Measurements from ENCODE around the gene CAST. TPM values are rescaled to one million over a fixed set of nuclear protein-coding genes. Genes with fewer than 3 reads are reported as not detected.
A peak's percentile ranks its signal among the peaks of the same experiment; 100 is the strongest.
"Not testable (repeated sequence)": the region's sequence is repeated elsewhere in the genome, so short reads cannot be mapped to it uniquely, and the experiment has no call there.

The CAST gene
- total RNA-seq, 1 donor from 2014 or later: 112 TPM

DNA sequence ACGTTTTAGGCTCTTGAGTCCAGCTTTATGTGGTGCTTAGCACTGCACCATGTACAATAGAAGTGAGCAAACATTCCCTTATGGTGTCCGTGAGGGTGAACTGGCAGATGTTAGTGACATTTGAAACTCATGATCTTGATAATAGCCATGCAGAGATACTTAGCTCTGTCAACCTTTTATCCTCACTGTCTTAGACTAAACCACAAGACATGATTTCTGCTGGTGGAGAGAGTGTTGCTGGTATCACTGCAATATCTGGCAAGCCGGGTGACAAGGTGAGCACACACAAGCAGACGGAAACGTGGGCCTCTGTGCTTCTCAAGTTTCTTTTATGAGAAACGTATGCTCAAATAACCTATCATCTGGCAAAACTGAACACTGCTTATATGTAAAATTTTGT, 68.4 kb downstream of the CAST start:
- no peak for DNase-seq (ENCODE audit: low spot score)
- peaks cover 12% of the 10 kb centered on the region for H3K4me1 Mint-ChIP-seq (ENCODE audit: low read depth)
- peaks cover 33% of the 10 kb centered on the region for H3K36me3 Mint-ChIP-seq (ENCODE audit: low read depth)
- no peaks in the 10 kb centered on the region for H3K9me3 Mint-ChIP-seq
- H3K27me3 Mint-ChIP-seq (ENCODE audit: insufficient read depth): no peaks in the 10 kb centered on the region
- H3K4me3 Mint-ChIP-seq: no peak overlapping the region
- H3K27ac Mint-ChIP-seq: no peak overlapping the region
- intact Hi-C loops (cut with micrococcal nuclease): loop anchor here (2.0 to 10.0 kb wide), 2 partner anchors 116 to 386 kb away; no protein-coding TSS in a partner anchor

DNA sequence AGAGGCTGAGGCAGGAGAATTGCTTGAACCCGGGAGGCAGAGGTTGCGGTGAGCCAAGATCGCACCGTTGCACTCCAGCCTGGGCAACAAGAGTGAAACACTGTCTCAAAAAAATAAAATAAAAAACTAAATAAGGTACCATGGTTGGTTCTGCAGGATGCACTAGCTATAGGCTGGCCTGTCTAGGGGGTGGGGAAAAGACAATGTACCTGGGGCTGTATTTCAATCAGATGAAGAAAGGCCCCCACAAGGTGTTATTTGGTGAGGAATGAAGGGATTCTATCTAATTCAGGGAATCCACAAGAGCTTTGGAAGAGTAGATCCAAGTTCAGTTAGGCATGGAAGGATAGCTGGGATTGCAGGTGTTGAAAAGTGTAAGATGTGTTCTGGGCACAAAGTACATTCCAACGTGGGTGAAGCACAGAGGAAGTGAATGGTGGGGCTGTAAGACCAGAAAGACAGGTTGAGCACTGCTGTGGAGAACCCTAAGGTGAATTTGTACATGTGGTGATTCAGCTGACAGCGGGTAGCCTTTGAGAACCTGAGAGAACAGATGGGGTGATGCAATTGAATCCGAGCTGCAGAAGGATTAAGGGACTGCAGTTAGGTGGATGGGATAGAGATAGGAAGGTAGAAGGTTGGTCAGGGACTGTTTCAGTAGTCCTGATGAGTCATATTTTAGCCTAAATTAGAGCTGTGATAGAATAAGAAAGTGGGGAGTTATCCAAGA, 71.8 kb downstream of the CAST start:
- no peak overlapping the region for H3K4me3 Mint-ChIP-seq
- peaks cover 13% of the 10 kb centered on the region for H3K4me1 Mint-ChIP-seq (ENCODE audit: low read depth)
- intact Hi-C loops (cut with micrococcal nuclease): loop anchor here (10.0 kb wide), 1 partner anchor 389 kb away; no protein-coding TSS in a partner anchor
- peaks cover 34% of the 10 kb centered on the region for H3K36me3 Mint-ChIP-seq (ENCODE audit: low read depth)
- H3K27me3 Mint-ChIP-seq (ENCODE audit: insufficient read depth): no peaks in the 10 kb centered on the region
- no peak overlapping the region for H3K27ac Mint-ChIP-seq
- H3K9me3 Mint-ChIP-seq: no peaks in the 10 kb centered on the region
- DNase-seq (ENCODE audit: low spot score): no peak

DNA sequence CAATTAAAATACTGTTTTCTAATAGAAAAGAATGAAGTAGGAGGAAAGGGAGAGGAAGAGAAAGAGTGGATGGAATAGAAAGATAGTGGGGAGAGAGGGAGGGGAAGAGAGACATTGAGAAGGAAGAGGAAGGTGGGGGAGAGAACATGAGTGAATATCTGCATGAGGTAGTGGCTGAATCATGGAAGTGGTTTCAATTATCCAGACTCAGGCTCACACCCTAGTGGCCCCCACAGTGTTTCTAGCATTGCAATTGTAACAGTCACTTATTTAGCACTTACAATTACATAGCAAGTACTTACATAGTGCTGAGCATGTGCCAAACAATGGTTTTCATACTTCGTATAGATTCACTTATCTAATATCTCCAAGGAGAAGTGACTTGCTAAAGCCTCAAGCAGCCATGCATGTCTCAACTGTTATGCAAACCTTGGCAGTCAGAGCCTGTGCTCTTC, 72.7 kb downstream of the CAST start:
- H3K4me1 Mint-ChIP-seq (ENCODE audit: low read depth): peaks cover 13% of the 10 kb centered on the region
- DNase-seq (ENCODE audit: low spot score): no peak
- H3K36me3 Mint-ChIP-seq (ENCODE audit: low read depth): peaks cover 27% of the 10 kb centered on the region
- intact Hi-C loops (cut with micrococcal nuclease): loop anchor here (10.0 kb wide), 1 partner anchor 390 kb away; no protein-coding TSS in a partner anchor
- no peaks in the 10 kb centered on the region for H3K27me3 Mint-ChIP-seq (ENCODE audit: insufficient read depth)
- H3K27ac Mint-ChIP-seq: no peak overlapping the region
- no peak overlapping the region for H3K4me3 Mint-ChIP-seq
- H3K9me3 Mint-ChIP-seq: no peaks in the 10 kb centered on the region

DNA sequence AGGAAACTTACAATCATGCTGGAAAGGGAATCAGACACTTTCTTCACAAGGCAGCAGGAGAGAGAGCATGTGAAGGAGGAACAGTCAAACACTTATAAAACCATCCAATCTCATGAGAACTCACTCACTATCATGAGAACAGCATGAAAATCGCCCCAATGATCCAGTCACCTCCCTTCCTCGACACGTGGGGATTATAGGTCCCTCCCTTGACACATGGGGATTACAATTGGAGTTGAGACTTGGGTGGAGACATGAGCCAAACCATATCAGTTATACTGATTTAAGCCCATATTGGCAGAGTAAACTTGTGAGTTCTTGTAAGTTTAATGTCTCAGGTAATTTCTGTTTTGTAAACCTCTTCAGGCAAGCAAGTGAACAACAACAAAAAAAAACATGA, 74.8 kb downstream of the CAST start:
- Mint-ChIP-seq H3K27me3 (ENCODE audit: insufficient read depth) (no peaks in the 10 kb centered on the region), H3K4me3 (no peak overlapping the region), H3K4me1 (ENCODE audit: low read depth) (peaks cover 13% of the 10 kb centered on the region), H3K36me3 (ENCODE audit: low read depth) (peaks cover 32% of the 10 kb centered on the region), H3K27ac (peak overlapping the region; percentile 36), H3K9me3 (no peaks in the 10 kb centered on the region)
- intact Hi-C loops (cut with micrococcal nuclease): loop anchor here (10.0 kb wide), 1 partner anchor 392 kb away; no protein-coding TSS in a partner anchor
- DNase-seq (ENCODE audit: low spot score): no peak

DNA sequence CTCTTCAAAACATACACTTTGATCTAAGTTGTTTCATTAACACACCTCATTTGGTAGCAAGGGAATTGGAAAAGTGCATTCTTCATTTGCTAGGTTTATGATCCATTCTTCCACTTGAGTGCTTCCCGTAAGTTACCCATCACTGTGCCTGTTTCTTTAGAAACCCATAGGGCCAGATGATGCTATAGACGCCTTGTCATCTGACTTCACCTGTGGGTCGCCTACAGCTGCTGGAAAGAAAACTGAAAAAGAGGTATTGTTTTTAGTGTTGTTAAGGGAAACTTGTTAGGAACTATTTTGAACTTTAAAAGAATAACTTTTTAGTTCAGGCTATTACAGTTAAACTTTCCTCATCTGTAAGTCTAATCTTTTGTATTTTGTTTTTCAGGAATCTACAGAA, 78.9 kb downstream of the CAST start:
- DNase-seq (ENCODE audit: low spot score): no peak
- H3K4me1 Mint-ChIP-seq (ENCODE audit: low read depth): peaks cover 12% of the 10 kb centered on the region
- H3K27me3 Mint-ChIP-seq (ENCODE audit: insufficient read depth): no peaks in the 10 kb centered on the region
- H3K36me3 Mint-ChIP-seq (ENCODE audit: low read depth): peaks cover 48% of the 10 kb centered on the region
- H3K9me3 Mint-ChIP-seq: no peaks in the 10 kb centered on the region
- intact Hi-C loops (cut with micrococcal nuclease): no loop called here
- H3K4me3 Mint-ChIP-seq: no peak overlapping the region
- H3K27ac Mint-ChIP-seq: peak overlapping the region; percentile 8

DNA sequence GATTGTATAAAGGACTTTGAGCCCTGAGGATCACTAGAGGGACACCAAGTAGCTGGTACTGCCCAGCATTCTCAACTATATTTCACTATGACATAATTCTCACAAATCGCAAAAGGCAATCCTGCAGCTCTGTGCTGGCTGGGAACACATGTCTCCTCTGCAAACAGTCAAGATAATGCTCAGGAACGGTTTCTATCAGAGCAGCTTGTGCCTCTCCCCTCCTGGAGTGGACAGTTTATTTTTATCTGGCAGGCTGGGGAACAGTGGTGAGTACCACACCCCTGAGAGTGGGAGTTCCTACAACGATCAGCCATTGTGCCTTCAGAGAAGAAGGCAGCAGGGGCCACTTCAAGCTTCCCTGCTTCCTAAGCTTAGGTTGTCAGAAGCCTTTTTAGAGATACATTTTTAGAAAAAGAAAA, 79.7 kb downstream of the CAST start:
- peaks cover 54% of the 10 kb centered on the region for H3K36me3 Mint-ChIP-seq (ENCODE audit: low read depth)

DNA sequence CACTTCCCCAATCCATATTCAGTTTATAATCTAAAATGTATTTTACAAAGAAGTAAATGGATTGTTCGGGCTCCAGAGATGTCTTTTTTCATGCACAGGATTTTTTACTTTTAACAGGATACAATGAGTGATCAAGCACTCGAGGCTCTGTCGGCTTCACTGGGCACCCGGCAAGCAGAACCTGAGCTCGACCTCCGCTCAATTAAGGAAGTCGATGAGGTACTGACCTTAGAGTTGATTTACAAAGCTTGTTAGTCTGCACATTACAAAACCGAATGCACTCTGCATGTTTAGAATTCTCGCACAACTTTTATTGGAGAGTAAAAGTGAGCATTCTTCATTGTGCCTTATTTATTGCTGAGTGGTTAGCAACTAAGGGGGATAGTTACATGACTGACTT, 80.4 kb downstream of the CAST start:
- peaks cover 17% of the 10 kb centered on the region for H3K4me1 Mint-ChIP-seq (ENCODE audit: low read depth)
- no peaks in the 10 kb centered on the region for H3K27me3 Mint-ChIP-seq (ENCODE audit: insufficient read depth)
- H3K27ac Mint-ChIP-seq: no peak overlapping the region
- H3K36me3 Mint-ChIP-seq (ENCODE audit: low read depth): peaks cover 54% of the 10 kb centered on the region
- no peaks in the 10 kb centered on the region for H3K9me3 Mint-ChIP-seq
- intact Hi-C loops (cut with micrococcal nuclease): no loop called here
- DNase-seq (ENCODE audit: low spot score): no peak
- H3K4me3 Mint-ChIP-seq: no peak overlapping the region

More for the DNA sequence above, 79.7 kb downstream of the CAST start:
- no peaks in the 10 kb centered on the region for H3K27me3 Mint-ChIP-seq (ENCODE audit: insufficient read depth)
- H3K9me3 Mint-ChIP-seq: no peaks in the 10 kb centered on the region
- peaks cover 17% of the 10 kb centered on the region for H3K4me1 Mint-ChIP-seq (ENCODE audit: low read depth)
- H3K27ac Mint-ChIP-seq: peak overlapping the region; percentile 29
- no peak overlapping the region for H3K4me3 Mint-ChIP-seq
- DNase-seq (ENCODE audit: low spot score): no peak
- intact Hi-C loops (cut with micrococcal nuclease): no loop called here

DNA sequence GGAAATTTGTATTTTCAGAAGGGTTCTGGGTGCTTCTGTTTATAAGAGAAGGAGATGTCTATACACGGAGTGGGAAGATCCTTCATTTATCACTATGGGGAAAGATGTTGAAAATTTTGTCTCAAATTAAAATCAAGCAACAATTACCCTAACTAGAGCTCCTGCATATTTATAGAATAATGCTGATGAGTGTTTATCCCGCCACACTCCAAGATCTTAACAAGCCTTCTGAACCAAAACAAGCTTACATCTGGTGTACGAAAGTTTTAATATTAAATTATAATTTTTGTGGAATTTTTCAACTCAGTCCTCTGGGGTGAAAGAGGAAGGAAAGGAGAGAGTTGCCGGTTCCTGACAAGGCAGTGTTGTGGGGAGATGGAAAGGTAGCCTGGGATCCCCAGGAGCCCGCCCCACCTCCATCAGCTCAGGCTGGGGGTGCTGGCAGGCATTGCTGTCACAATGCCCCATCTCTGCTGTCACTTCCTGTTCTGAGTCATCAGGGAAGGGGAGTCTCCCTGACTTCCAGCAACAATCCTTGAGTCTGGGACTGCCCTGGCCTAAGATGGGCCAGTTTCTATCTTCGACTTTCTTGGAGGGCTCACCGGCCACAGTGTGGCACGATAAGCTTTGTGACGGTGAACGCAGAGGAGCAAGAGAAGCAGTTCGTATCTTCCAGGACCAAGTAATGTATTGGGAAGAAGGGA, 81.0 kb downstream of the CAST start:
- Mint-ChIP-seq H3K27me3 (ENCODE audit: insufficient read depth) (no peaks in the 10 kb centered on the region), H3K27ac (no peak overlapping the region), H3K4me3 (no peak overlapping the region), H3K36me3 (ENCODE audit: low read depth) (peaks cover 51% of the 10 kb centered on the region), H3K9me3 (no peaks in the 10 kb centered on the region), H3K4me1 (ENCODE audit: low read depth) (peaks cover 17% of the 10 kb centered on the region)
- DNase-seq (ENCODE audit: low spot score): no peak
- intact Hi-C loops (cut with micrococcal nuclease): no loop called here

DNA sequence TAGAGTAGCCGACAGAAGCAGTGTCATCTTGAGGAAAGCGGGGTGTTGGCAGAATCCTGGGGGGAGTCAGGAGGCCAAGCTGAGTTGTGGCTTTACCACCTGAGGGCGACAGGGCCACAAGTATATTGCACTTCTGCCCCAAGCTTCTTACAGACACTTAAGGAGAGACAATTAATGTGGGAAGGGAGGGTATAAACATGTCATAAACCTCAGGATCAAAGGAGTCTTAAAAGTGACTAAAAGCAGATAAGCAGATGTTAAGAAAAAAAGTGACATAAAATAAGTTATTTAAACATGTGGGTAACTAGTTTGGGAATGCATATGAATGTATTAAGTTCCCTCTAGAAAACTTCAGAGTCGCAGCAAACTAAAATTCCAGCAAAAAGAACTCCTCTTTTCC, 81.6 kb downstream of the CAST start:
- Mint-ChIP-seq H3K9me3 (no peaks in the 10 kb centered on the region), H3K4me3 (no peak overlapping the region), H3K4me1 (ENCODE audit: low read depth) (peaks cover 17% of the 10 kb centered on the region), H3K27ac (no peak overlapping the region), H3K27me3 (ENCODE audit: insufficient read depth) (no peaks in the 10 kb centered on the region), H3K36me3 (ENCODE audit: low read depth) (peaks cover 55% of the 10 kb centered on the region)
- DNase-seq (ENCODE audit: low spot score): no peak
- intact Hi-C loops (cut with micrococcal nuclease): no loop called here

DNA sequence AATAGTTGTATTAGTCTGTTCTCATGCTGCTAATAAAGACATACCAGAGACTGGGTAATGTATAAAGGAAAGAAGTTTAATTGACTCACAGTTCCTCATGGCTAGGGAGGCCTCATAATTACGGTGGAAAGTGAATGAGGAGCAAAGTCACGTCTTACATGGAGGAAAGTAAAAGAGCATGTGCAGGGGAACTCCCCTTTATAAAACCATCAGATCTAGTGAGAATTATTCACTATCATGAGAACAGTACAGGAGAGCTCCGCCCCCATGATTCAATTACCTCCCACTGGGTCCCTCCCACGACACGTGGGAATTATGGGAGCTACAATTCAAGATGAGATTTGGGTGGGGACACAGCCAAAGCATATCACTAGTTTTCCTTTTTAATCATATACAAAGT, 82.0 kb downstream of the CAST start:
- Mint-ChIP-seq H3K36me3 (ENCODE audit: low read depth) (peaks cover 59% of the 10 kb centered on the region), H3K4me1 (ENCODE audit: low read depth) (peaks cover 17% of the 10 kb centered on the region)
- DNase-seq (ENCODE audit: low spot score); intact Hi-C loops (cut with micrococcal nuclease); H3K27me3 Mint-ChIP-seq (ENCODE audit: insufficient read depth); H3K9me3 Mint-ChIP-seq; H3K4me3 Mint-ChIP-seq; H3K27ac Mint-ChIP-seq: not testable (repeated sequence)

DNA sequence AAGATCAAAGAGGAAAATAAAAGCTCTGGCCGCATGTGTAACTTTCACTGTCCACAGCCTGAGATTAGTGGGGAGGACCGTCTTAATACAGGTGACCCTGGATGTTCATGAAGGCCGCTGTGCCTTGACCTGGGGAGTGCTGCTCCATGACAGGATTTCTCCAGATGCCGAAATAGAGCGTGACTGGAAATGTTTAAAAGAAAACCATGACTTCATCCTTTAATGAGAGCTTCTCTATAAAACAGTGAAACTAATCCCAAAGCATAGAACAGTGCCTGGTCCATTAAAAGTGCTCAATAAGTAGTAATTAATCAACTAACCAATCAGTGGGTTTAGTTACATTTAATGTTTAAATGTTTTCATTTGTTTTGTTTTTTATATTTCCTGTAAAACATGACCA, 82.8 kb downstream of the CAST start:
- Mint-ChIP-seq H3K36me3 (ENCODE audit: low read depth) (peaks cover 58% of the 10 kb centered on the region), H3K4me3 (no peak overlapping the region), H3K27me3 (ENCODE audit: insufficient read depth) (no peaks in the 10 kb centered on the region), H3K27ac (no peak overlapping the region), H3K9me3 (no peaks in the 10 kb centered on the region), H3K4me1 (ENCODE audit: low read depth) (peaks cover 17% of the 10 kb centered on the region)
- intact Hi-C loops (cut with micrococcal nuclease): no loop called here
- no peak for DNase-seq (ENCODE audit: low spot score)

DNA sequence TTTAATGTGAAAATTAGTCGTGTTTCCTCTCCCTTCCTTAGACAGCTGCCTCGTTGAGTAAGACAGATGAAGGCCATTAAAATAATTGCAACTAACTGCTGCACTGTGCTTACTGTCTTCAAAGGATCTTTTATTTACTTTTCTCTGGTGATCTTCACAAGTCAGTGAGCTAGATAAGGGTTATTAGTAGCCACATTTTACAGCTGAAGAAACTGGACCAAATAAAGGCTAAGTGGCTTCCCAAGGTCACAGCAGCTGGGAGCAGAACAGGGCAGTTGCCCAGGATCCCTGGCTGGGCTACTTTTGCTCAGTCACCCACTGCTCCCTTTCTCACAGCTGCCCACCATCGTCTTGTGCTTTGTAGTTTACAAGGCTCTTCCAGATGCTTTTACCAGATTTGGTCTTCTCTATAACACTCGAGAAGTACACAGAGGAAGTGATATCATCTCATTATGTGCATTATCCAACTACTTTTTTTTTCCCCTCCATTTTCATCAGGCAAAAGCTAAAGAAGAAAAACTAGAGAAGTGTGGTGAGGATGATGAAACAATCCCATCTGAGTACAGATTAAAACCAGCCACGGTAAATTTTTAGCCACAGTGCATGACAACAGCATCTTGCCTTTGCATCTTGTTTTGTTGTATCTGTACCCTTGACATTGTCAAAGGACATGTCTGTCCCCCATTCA, 83.8 kb downstream of the CAST start:
- H3K27ac Mint-ChIP-seq: no peak overlapping the region
- no peak for DNase-seq (ENCODE audit: low spot score)
- no peak overlapping the region for H3K4me3 Mint-ChIP-seq
- peaks cover 19% of the 10 kb centered on the region for H3K4me1 Mint-ChIP-seq (ENCODE audit: low read depth)
- intact Hi-C loops (cut with micrococcal nuclease): no loop called here
- no peaks in the 10 kb centered on the region for H3K27me3 Mint-ChIP-seq (ENCODE audit: insufficient read depth)
- H3K36me3 Mint-ChIP-seq (ENCODE audit: low read depth): peaks cover 58% of the 10 kb centered on the region
- no peaks in the 10 kb centered on the region for H3K9me3 Mint-ChIP-seq

DNA sequence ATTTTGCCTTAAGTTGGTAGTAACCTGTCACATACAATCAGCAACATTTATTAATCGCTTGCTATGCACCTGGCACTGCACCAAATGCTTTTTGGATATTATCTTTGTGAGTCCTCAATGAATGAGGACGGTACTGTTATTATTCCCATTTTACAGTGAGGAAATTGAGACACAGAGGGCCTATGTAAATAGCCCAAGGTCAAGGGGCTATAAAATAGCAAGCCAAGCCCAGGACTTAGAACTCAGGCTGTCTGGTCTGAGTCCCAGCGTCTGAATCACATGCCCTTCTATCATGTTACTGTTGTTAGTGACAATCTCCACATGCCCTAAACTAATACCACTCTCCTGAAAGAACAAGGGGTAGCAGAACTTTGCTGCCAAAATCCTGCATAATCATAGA, 85.5 kb downstream of the CAST start:
- no peak for DNase-seq (ENCODE audit: low spot score)
- intact Hi-C loops (cut with micrococcal nuclease): no loop called here
- Mint-ChIP-seq H3K27me3 (ENCODE audit: insufficient read depth) (no peaks in the 10 kb centered on the region), H3K9me3 (no peaks in the 10 kb centered on the region), H3K36me3 (ENCODE audit: low read depth) (peaks cover 50% of the 10 kb centered on the region), H3K4me3 (no peak overlapping the region), H3K4me1 (ENCODE audit: low read depth) (peaks cover 22% of the 10 kb centered on the region), H3K27ac (no peak overlapping the region)
